Keratinocyte (primary cell): ENCODE data around the gene OR8B12. TPM values are rescaled to one million over a fixed set of nuclear protein-coding genes. Genes with fewer than 3 reads are reported as not detected.

Experiments used
- DNase-seq: peaks from one replicate; pipeline ENCODE4 v3.0.0-alpha.2; 2011; ENCODE audit warnings: low read depth, missing footprints, low spot score
- FAIRE-seq: peaks from 2 replicates; lab custom pipeline; 2011; peaks lifted over from hg19 to GRCh38; lab: Jason Lieb, UNC
- H2AFZ ChIP-seq: 2 replicates; pipeline ENCODE4 v1.6.0; 2012; ENCODE audit warnings: low read length, control low read depth, inconsistent platforms; ENCODE audit not compliant: control insufficient read depth
- H3K27ac ChIP-seq: 2 replicates; pipeline ENCODE4 v1.5.1; 2011; ENCODE audit warnings: low read length; ENCODE audit not compliant: control insufficient read depth, insufficient read depth
- H3K27me3 ChIP-seq: 3 replicates; pipeline ENCODE4 v1.6.0; 2011; ENCODE audit warnings: low read length; ENCODE audit not compliant: control insufficient read depth, insufficient read depth; ENCODE audit errors: extremely low read depth
- H3K36me3 ChIP-seq, 2 experiments: 2 replicates in 1 of 2; 3 replicates in 1 of 2; pipeline ENCODE4 v1.5.1; 2011; ENCODE audit warnings: low read length in 2 of 2, mild to moderate bottlenecking in 1 of 2; ENCODE audit not compliant: control insufficient read depth in 2 of 2, insufficient read depth in 2 of 2; ENCODE audit errors: extremely low read depth in 1 of 2
- H3K4me1 ChIP-seq: 3 replicates; pipeline ENCODE4 v1.5.1; 2011; ENCODE audit warnings: low read length; ENCODE audit not compliant: control insufficient read depth, insufficient read depth; ENCODE audit errors: extremely low read depth
- H3K4me2 ChIP-seq: 3 replicates; pipeline ENCODE4 v1.6.0; 2011; ENCODE audit warnings: low read depth, low read length; ENCODE audit not compliant: control insufficient read depth, insufficient read depth; ENCODE audit errors: extremely low read depth
- H3K4me3 ChIP-seq, 3 experiments: fragments of 200-600 bp in 1 of 3; sonication (generic) in 1 of 3; 2 replicates in 2 of 3; 3 replicates in 1 of 3; pipeline ENCODE4 v1.5.1; 2011 to 2016; ENCODE audit warnings: low read length in 3 of 3, mild to moderate bottlenecking in 3 of 3, control low read depth in 2 of 3, inconsistent platforms in 1 of 3, low read depth in 1 of 3, mixed read lengths in 1 of 3, mixed run types in 1 of 3, moderate library complexity in 1 of 3; ENCODE audit not compliant: control insufficient read depth in 2 of 3, insufficient read depth in 2 of 3; ENCODE audit errors: extremely low read depth in 1 of 3
- H3K79me2 ChIP-seq: 2 replicates; pipeline ENCODE4 v1.6.0; 2012; ENCODE audit warnings: low read length; ENCODE audit not compliant: control insufficient read depth, insufficient read depth
- H3K9ac ChIP-seq: 3 replicates; pipeline ENCODE4 v1.6.0; 2011; ENCODE audit warnings: low read length; ENCODE audit not compliant: control insufficient read depth, insufficient read depth; ENCODE audit errors: extremely low read depth
- H3K9me1 ChIP-seq: 3 replicates; pipeline ENCODE4 v1.6.0; 2011; ENCODE audit warnings: low read length; ENCODE audit not compliant: control insufficient read depth, insufficient read depth; ENCODE audit errors: extremely low read depth
- H3K9me3 ChIP-seq: 2 replicates; pipeline ENCODE4 v1.5.1; 2012; ENCODE audit warnings: low read depth, low read length; ENCODE audit not compliant: control insufficient read depth
- H4K20me1 ChIP-seq: 3 replicates; pipeline ENCODE4 v1.6.0; 2011; ENCODE audit warnings: low read length; ENCODE audit not compliant: control insufficient read depth, insufficient read depth; ENCODE audit errors: extremely low read depth
- EZH2 ChIP-seq: IDR thresholded peaks from one replicate; pipeline ENCODE4 v1.6.1; 2012; ENCODE audit warnings: inconsistent platforms, mild to moderate bottlenecking, low read length, moderate library complexity
- dilution Hi-C: fragments of 300-500 bp; cut with MboI; formaldehyde crosslinking; loops from one replicate; pipeline ENCODE4 v1.7.0; 2020; ENCODE audit warnings: low sequenced_read_pairs; ENCODE audit not compliant: extremely low pct_ligation_motif_present
- polyA plus RNA-seq, 5 experiments: library from polyadenylated mRNA; depleted of rRNA in 3 of 5; stranded (reverse) in 3 of 5; stranded (forward) in 1 of 5; unstranded in 1 of 5; fragments of >200 nt; gene quantifications; 1 replicate in 1 of 5; 2 replicates in 3 of 5; 3 replicates in 1 of 5; pipeline versions ENCODE4 v1.2.1 to v1.2.3, GENCODE V29; 2011 to 2012; ENCODE audit warnings: missing spikeins in 2 of 5, low read depth in 1 of 5, low replicate concordance in 1 of 5
- TF ChIP-seq, protein P1 (sequence below), 3 experiments: IDR thresholded peaks in 1 of 3; conservative IDR thresholded peaks in 1 of 3; optimal IDR thresholded peaks in 1 of 3; 2 replicates in 2 of 3; 3 replicates in 1 of 3; pipeline versions ENCODE3 to v1.5.1; 2011; ENCODE audit warnings: low read length in 3 of 3, mild to moderate bottlenecking in 3 of 3, moderate library complexity in 2 of 3, control low read depth in 1 of 3, inconsistent platforms in 1 of 3; ENCODE audit not compliant: insufficient read depth in 2 of 3; ENCODE audit errors: extremely low read depth in 1 of 3

The OR8B12 gene
- polyA plus RNA-seq, 1 donor (not counting 4 experiments of a cell fraction or from before 2014, with no cell fraction given), result not detected

DNA sequence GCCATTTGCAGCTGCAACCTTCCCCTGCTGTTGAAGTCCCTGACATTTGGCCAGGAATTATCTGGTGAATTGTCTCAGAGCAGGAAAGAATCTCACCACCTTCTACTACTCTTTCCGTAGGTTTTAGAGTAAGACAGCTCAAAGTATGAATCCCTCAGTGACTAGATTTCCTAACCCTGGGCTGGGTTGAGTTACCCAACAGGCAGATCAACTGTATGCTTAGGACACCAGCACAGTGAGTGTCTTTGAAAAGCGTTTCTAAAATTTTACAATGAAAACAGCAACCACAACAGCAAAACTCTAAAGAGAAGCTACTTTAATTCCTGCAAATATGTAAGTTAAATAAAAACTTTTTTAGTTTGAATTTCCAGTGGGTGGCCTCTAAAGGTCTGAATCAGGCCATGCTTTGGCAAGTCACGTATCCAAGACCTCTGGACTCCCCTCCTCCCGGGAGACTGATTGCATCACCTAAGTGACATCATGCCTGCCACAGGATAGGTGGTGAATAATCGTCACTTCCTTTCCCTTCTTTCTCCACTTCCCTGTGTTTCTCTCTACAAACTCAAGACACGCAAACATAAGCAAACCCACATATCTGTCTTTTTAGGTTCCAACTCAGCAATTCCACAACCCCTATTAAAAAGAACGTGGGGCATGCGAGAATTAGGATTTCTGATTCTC is 7.8 kb downstream of the OR8B12 start:
- H3K9me3 ChIP-seq, result no peaks in the 10 kb centered on the region
- H3K27ac ChIP-seq, result no peak overlapping the region
- DNase-seq (no peak), FAIRE-seq (no peak)
- H3K9me1 ChIP-seq, result no peaks in the 10 kb centered on the region
- H3K27me3 ChIP-seq, result no peaks in the 10 kb centered on the region
- H2AFZ ChIP-seq, result no peak overlapping the region
- H3K9ac ChIP-seq, result no peak overlapping the region
- no peaks in the 10 kb centered on the region for H3K36me3 ChIP-seq
- no peaks in the 10 kb centered on the region for H3K79me2 ChIP-seq
- dilution Hi-C loops, result no loop called here
- H4K20me1 ChIP-seq, result no peaks in the 10 kb centered on the region
- no peak overlapping the region for H3K4me2 ChIP-seq
- H3K4me1 ChIP-seq, result no peaks in the 10 kb centered on the region
- TF ChIP-seq EZH2, result no peak
- TF ChIP-seq, protein P1, sequence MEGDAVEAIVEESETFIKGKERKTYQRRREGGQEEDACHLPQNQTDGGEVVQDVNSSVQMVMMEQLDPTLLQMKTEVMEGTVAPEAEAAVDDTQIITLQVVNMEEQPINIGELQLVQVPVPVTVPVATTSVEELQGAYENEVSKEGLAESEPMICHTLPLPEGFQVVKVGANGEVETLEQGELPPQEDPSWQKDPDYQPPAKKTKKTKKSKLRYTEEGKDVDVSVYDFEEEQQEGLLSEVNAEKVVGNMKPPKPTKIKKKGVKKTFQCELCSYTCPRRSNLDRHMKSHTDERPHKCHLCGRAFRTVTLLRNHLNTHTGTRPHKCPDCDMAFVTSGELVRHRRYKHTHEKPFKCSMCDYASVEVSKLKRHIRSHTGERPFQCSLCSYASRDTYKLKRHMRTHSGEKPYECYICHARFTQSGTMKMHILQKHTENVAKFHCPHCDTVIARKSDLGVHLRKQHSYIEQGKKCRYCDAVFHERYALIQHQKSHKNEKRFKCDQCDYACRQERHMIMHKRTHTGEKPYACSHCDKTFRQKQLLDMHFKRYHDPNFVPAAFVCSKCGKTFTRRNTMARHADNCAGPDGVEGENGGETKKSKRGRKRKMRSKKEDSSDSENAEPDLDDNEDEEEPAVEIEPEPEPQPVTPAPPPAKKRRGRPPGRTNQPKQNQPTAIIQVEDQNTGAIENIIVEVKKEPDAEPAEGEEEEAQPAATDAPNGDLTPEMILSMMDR (optimal IDR thresholded peaks at IDR 0.05 in 1 of 3, IDR thresholded peaks at IDR 0.05 in 1 of 3, conservative IDR thresholded peaks at IDR 0.05 in 1 of 3; ENCODE audit: extremely low read depth in 1 of 3, insufficient read depth in 2 of 3, low read length in 3 of 3), result no peak
- no peak overlapping the region for H3K4me3 ChIP-seq

DNA sequence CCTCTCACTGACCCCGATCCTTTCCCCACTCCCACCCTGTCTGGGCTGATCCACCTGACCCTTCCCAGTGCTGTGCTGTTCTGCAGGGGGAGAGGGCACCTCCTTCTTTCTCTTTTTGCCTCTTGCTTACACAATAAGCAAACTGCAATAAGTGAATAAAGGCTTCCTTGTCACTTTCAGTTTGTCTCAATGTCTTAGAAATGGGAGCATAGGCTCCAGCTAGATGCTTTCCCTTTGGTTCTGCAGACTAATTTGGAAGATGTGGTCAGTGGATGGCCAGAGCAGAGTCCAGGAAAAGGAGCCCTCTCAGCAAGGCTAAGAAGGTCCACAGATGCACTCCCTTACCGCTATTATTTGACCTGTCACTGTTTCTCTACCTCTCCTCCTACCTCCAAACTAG is 9.4 kb downstream of the OR8B12 start:
- dilution Hi-C loops, result no loop called here
- no peak overlapping the region for H3K9ac ChIP-seq

More for the DNA sequence above, 9.4 kb downstream of the OR8B12 start:
- Histone ChIP-seq H3K9me1 (no peaks in the 10 kb centered on the region), H3K4me3 (no peak overlapping the region), H3K27ac (no peak overlapping the region), H3K79me2 (no peaks in the 10 kb centered on the region), H3K9me3 (no peaks in the 10 kb centered on the region), H3K36me3 (no peaks in the 10 kb centered on the region), H3K27me3 (no peaks in the 10 kb centered on the region), H3K4me2 (no peak overlapping the region), H2AFZ (no peak overlapping the region), H4K20me1 (no peaks in the 10 kb centered on the region), H3K4me1 (no peaks in the 10 kb centered on the region)
- no peak for DNase-seq
- no peak for FAIRE-seq
- TF ChIP-seq, protein P1 (optimal IDR thresholded peaks at IDR 0.05 in 1 of 3, IDR thresholded peaks at IDR 0.05 in 1 of 3, conservative IDR thresholded peaks at IDR 0.05 in 1 of 3; ENCODE audit: extremely low read depth in 1 of 3, insufficient read depth in 2 of 3, low read length in 3 of 3), result no peak
- no peak for TF ChIP-seq EZH2
